CD4-positive, alpha-beta T cell treated with Interleukin-21 for 1 hour (primary cell): Measurements from ENCODE around the gene B3GALT2.
"Not testable (repeated sequence)": the region's sequence is repeated elsewhere in the genome, so short reads cannot be mapped to it uniquely, and the experiment has no call there.

Experiments used
- DNase-seq: peaks from one replicate; pipeline ENCODE4 v3.0.0-alpha.2; 2020

Gene B3GALT2, protein sequence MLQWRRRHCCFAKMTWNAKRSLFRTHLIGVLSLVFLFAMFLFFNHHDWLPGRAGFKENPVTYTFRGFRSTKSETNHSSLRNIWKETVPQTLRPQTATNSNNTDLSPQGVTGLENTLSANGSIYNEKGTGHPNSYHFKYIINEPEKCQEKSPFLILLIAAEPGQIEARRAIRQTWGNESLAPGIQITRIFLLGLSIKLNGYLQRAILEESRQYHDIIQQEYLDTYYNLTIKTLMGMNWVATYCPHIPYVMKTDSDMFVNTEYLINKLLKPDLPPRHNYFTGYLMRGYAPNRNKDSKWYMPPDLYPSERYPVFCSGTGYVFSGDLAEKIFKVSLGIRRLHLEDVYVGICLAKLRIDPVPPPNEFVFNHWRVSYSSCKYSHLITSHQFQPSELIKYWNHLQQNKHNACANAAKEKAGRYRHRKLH

GRCh38 chr1:193185901-193186731 is at the start of gene B3GALT2:
TSS of gene B3GALT2 (minus strand) at chr1:193186613. CDS start at chr1:193181562, 5,051 bp downstream.
- peak; percentile 39 for DNase-seq

DNA sequence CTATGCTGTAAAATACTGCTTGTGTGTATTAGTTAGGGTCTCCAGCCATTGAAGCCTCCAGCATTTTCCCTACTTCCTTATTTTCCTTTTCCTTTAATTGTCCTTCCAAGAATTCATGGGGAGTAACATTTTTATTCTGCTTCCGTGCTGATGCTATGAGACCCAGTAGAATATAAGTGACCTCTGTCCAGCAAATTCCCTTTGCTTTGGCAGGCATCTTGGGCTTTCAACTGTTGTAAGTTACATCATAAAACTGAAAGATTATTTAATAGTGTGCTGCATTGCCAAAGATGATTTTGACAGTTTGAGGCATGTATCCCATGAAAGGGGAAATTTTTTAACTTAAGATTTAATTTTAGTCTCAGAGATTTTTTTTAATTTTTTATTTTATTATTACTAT is 48.1 kb upstream of the B3GALT2 start:
- no peak for DNase-seq

GRCh38 chr1:193231146-193231545 is 44.7 kb upstream of the B3GALT2 start:
- not testable (repeated sequence) for DNase-seq

DNA sequence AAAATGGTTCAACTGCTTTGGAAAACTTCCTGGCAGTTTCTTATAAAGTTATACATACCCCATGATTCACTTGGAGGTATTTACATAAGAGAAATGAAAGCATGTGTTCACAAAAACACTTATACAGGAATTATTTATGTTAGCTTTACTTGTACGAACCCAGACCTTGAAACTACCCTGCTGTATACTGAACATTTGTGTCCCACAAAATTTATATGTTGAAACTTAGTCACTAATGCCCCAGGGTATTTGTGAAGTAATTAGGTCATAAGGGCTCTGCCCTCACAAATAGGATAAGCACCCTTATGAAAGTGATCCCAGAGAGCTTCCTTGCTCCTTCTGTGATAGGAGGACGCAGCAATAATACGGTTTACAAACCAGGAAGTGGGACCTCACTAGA is 42.7 kb upstream of the B3GALT2 start:
- no peak for DNase-seq

- DNase-seq: no peak
Measured at GRCh38 chr1:193222056-193222615, 35.7 kb upstream of the B3GALT2 start.

DNA sequence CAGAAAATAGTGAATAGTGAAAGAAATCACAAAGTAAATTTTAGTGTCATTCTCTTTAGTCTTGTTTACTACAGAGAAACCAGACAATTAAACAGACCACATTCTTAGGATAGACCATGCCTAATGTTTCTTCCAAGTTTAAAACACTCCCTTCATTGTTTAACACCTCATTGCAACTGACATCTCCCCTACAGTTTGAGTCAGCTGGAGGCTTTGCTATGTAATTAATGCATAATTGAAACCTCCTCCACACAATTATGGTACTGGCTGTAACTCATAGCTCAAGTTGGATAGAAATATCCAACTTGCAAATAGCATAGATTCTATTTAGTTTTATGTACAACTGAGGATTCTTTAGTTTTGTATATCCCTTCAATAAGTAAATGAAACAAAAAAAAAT is 35.2 kb upstream of the B3GALT2 start:
- DNase-seq: no peak

- no peak for DNase-seq
Measured at GRCh38 chr1:193219391-193219790, 33.0 kb upstream of the B3GALT2 start.

GRCh38 chr1:193216920-193217319 is 30.5 kb upstream of the B3GALT2 start:
- no peak for DNase-seq

DNA sequence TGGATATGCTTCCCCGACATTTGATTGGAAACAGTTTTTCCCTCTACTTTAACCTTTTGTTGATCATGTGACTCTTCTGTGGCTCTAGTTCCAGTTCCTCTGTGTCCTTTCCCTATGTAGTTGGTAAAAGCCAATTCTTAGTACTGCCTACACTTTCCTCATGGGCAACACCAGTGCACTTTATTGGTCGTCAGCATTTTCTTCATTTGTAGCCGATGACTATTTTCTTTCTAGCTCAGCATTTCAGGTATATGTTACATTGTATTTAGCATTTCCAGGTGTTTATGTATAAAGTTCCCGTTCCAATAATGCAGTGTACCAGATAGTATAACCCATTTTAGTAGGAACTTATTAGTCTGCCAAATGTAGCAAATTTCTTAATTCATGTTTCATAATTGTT is 27.6 kb upstream of the B3GALT2 start:
- DNase-seq: no peak

GRCh38 chr1:193212637-193213036 is 26.2 kb upstream of the B3GALT2 start:
- no peak for DNase-seq

DNA sequence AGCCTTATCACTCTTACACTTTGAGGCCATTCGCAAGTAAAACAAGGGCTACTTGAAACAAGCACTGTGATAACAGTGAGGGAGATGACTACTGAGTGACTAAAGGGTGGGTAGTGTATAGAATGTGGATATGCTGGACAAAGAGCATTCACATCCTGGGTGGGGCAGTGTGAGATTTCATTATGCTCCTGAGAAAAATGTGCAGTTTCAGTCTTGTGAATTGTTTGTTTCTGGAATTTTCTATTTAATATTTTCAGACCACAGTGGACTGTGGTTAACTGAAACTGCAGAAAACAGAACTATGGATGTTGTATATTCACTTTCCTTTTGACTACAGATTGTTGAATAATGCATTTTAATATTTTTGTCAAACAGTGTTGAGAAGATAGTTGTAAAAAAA is 25.1 kb upstream of the B3GALT2 start:
- no peak for DNase-seq

DNA sequence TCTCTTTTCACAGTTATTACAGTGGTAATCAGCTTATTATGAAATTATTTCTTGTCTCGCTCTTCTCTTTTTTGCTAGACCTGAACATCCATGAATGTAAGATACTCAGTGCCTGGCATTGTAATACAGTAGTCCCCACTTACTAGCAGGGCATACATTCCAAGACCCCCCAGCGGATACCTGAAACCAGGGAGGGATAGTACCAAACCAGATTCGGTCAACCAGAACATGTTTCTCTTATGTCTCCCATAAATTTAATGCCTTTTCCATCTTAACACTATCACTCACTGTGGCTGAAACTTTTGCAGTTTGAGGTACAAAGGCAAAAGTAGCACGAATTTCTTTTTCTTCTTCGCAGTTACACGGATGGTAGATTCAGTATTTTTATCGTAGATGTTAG is 24.6 kb upstream of the B3GALT2 start:
- no peak for DNase-seq

GRCh38 chr1:193201021-193201420 is 14.6 kb upstream of the B3GALT2 start:
- DNase-seq: no peak

DNA sequence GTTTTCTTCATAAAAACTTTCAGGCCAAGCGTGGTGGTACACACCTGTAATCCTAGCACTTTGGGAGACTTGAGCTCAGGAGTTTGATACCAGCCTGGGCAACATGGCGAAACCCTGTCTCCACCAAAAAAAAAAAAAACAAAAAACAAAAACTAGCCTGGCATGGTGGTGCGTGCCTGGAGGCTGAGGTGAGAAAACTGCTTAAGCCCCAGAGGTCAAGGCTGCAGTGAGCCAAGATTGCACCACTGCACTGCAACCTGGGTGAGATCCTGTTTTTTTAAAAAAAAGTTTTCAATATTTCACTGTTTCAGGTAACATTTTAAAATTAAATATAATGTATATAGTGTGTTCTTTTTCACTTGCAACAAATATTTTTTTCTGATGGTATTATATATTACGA is 13.5 kb upstream of the B3GALT2 start:
- no peak for DNase-seq

DNA sequence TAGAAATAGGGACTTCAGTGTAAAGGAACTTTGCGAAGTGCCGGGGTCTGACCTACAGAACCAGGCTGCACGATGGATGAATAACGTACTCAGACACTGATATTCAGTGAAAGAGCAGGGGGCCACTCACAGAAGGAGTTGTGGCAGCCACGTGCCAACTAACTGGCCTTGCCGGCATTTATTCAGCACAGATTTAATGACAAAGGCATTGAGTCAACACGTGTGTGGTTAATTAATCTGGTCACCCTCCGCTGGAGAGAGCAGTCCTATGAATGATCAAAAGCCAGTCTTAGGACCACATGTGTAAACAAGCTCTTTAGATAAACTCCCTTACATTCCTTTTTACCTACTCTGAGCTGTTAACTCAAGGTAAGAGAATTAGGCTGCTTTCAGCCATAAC is 6.2 kb upstream of the B3GALT2 start:
- no peak for DNase-seq

GRCh38 chr1:193190096-193190744 is 3.8 kb upstream of the B3GALT2 start:
- peak; percentile 12 for DNase-seq

GRCh38 chr1:193189442-193190095 is 3.2 kb upstream of the B3GALT2 start:
- DNase-seq: no peak

- not testable (repeated sequence) for DNase-seq
Measured at GRCh38 chr1:193188915-193189314, 2.5 kb upstream of the B3GALT2 start.

DNA sequence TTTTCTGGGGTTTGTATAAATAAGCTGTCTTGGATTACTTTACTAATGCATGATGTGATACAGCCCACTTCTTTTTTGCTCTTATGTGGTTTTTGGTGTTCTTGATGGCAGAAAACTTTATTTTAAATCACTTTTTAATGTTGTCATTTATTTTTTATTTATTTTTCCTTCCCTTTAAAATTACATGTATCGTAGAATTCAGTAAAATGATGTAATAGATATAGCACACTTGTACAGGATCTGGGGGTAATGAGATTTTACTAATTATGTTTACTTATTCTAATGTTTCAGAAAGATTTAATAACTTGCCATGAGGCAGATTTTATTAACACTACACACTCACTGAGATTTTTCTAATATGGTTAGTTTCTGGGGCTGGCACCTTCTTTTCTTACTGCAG is 701 bp upstream of the B3GALT2 start:
- DNase-seq: no peak

DNA sequence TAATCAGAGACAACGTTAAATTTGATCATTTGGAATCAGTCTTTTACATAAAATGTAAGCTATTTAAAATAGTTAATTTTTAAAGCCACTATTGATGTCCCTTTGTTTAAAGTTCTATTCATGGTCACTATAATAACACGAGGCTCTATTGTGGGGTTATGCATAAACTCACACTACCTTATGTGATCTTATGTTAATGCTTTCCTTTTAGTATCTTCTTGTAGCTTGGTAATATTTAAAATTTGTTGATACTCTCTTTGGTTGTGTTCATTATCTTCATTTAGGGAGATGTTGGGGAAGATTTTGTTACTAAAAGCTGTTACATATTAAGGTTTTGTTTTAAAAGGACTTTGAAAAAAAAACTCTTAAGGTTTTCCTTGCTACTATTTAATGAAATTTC is 1.2 kb downstream of the B3GALT2 start:
- DNase-seq: no peak

DNA sequence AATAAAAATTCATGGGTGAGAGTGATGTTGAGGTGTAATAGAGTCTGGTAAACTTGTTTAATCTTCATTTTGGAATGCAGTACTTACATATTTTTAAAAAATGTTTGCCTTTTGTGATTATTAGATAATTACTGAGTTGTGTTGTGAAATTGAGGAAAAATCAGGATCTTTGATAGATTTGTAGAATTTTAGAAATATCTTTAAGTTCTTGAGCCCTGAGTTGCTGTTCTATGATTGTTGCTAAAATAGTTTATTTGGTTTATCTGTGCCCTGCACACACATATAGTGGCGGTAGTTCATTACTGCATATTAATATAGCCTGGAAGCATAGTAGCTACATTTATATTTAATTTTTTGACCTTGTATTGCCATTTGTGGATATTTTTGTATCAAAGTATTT is 1.6 kb downstream of the B3GALT2 start:
- no peak for DNase-seq

DNA sequence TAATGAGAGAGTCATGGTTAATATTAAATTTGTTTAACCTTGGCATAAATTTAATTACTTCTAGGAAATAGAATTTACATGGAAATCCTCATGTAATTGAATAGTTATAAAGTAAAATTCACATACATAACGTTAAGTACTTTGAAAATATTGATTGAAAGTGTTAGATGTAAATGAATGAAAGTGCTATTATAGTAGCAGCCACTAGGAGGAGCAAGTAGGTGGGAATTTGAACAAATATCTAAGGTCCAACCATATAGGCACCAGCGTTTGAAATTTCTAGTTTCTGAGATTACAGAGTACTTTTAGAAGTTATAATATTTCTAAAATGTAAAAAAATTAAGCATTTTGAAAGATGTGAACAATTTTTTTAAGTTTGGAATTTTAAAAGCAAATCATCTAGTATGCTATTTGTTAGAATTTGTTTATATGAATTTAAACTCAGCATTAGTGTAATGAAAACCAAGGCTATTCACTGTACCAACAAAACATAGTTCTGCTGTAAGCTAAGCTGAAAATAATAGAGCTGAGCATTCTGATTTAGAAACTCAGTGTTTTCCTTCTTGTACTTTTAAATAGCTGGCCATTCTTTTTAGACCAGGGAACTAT is 3.3 kb downstream of the B3GALT2 start:
- peak; percentile 65 for DNase-seq
